GM19324 (cell line): ENCODE data around the gene VPS50.
"Not testable (repeated sequence)": the region's sequence is repeated elsewhere in the genome, so short reads cannot be mapped to it uniquely, and the experiment has no call there.

Experiments
- ATAC-seq: cut with Tn5 transposase; IDR thresholded peaks from one replicate; pipeline ENCODE4 v1.9.1; 2021; ENCODE audit warnings: mild to moderate bottlenecking, moderate library complexity; ENCODE audit not compliant: unreplicated experiment, low FRiP score

VPS50 gene

GRCh38 chr7:93238748-93239147, 6.6 kb downstream of the VPS50 start:
- no peak for ATAC-seq

GRCh38 chr7:93239824-93240223, 7.7 kb downstream of the VPS50 start:
- no peak for ATAC-seq

DNA sequence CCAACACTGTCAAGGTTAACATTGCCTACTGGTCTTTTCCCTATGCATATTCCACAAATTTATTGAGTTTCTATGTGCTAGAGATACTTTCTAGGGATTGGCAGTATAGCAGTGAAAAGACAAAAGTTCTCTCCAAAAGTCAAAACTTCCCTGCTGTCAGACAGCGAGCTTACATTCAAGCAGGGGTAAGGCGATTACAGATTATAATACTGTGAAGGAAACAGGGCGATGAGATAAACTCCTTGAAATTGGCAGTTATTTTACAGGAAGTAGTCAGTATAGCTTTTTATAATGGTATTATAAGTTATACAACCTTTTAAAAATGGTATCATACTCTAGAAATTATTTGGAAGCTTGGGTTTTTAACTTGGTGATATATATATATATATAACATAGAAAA, 9.9 kb downstream of the VPS50 start:
- ATAC-seq = no peak

DNA sequence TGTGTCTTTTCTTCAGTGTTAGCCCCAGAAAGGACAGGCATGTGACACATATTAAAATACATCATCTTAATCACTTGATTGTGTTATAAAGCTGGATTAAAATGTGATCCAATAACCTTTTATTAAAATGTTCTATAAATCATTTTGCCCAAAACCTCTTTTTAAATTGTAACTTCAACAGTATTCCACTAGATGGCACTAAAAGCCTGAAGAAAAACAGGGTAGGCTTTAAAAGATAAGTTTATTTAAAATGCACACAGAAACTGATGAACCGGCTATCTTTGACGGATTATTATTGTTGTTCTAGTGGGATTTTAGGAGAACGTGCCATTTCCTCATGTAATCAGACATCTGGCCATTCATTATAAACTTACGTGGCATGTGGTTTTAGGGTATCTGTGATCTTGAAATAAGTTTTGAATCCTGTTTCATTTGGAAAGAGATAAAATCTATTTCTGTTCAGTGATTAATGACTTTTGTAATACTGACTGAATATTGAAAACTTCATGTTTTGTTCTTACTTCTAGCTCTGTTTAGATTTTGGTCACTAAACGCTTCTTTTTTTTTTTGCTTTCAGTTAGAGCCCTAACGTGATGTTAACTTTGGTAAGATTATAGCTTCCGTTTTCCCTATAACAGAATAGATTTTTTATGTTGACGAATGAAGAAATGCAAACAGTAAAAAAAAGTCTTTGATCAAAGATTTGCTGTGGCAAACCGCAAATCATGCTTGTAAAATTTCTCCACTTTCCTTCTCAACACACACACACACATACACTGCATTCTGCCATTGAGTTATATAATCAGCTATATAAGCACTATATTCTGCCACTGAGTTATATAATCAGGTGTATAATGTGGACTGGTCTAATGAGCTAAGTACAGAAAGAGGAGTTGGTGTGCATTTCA, 13.6 kb downstream of the VPS50 start:
- no peak for ATAC-seq

DNA sequence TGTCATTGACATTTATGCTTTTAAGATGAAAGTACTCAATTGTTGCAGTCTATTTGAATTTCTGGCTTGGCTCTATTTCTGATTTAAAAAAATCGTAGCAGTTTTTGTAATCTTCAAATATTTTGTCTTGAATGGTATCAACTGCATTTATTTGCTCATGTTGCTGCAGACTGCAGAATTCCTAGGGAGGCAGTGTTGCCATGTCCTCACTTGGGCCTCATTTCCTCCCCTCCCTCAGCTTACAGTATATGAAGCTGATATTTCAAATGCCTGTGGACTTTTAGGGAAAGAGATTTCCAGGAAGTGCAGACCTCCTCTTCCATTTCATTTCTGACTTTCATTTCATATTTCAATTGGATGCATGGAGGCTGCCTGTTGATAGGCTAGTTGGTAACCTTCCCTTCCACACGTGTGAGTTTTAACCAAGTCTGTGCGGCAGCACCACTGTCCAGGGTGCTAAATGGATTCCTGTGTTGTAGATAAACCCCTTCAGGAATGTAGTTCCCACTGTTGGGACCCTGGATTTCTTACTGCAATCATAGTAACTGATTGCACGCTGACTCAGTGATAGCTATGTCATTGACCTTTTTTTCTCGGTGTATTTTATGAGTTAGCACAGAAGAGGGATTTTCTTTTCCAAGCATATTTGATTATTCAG, 17.5 kb downstream of the VPS50 start:
- ATAC-seq = no peak

GRCh38 chr7:93258661-93259060, 26.5 kb downstream of the VPS50 start:
- ATAC-seq = no peak

- no peak for ATAC-seq
Measured at GRCh38 chr7:93262535-93262934, 30.4 kb downstream of the VPS50 start.

- no peak for ATAC-seq
Measured at GRCh38 chr7:93265220-93265619, 33.1 kb downstream of the VPS50 start.

DNA sequence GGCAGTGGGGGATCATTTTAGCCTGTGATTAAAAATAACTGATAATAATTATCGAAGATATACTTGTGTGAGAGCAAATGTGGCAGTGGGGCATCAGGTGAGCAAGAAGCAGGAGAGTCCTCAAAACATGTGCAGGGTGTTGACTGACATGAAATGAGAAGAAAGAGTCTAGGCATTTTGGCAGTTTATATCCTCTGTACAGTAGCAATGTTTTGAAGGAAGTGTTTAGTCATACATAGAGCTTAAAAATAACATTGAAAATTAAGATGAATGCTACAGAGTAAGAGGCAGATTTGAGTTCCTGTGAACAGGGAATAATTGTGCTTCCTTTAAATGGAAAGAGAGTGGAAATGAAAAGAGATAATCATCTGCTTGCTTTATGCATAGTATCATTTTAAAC, 47.4 kb downstream of the VPS50 start:
- no peak for ATAC-seq

DNA sequence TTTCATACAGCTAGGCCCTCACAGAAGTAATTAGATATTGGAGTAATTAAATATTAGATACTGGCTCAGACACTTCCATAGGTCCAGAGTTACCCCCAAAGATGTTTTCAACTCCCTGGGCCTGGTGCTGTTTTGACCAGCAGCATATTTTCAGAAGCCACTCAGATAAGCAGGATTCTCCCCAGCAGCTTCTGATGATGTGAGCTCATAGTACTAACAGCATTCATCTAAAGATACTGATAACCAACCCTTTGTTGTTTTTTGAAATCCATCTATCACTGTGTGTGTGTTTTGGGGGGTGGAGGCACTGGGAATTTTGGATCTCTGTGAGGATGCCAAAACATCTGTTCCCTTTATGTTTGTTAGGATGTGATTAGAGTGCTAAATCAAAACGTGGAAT, 52.7 kb downstream of the VPS50 start:
- ATAC-seq = no peak

DNA sequence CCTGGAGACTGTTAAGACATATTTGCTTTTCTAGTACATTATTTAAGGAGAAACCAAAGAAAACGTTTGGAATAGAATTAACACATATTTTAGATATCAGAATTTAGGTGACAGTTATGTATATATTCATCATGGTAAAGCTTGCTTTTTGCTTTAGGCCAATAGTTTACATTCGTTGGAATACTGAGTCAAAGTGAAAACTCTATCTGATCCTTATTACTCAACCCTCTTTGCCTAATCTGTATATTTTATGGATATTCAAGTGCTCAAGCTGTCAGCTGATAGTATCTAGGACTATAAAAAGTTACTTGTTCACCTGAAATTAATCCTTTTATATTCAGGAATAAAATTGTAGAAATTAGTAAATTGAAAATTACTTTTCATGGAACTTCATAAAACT, 61.1 kb downstream of the VPS50 start:
- no peak for ATAC-seq

- ATAC-seq = no peak
Measured at GRCh38 chr7:93298206-93298605, 66.0 kb downstream of the VPS50 start.

- ATAC-seq = no peak
Measured at GRCh38 chr7:93298671-93299070, 66.5 kb downstream of the VPS50 start.

DNA sequence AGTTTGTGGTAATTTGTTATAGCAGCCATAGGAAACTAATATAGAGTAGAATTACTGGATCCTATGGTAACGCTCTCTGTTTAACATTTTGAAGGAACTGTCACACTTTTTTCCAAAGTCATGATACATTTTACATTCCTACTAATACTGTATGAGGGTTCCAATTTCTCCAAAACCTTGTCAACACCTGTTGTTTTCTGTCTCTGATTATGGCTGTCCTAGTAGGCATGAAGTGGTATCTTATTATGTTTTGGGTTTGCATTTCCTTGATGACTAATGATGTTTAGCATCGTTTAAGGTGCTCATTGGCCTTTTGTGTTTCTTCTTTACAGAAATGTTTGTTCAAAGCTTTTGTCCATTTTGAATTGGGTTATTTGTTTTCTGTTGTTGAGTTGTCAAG, 69.6 kb downstream of the VPS50 start:
- no peak for ATAC-seq

DNA sequence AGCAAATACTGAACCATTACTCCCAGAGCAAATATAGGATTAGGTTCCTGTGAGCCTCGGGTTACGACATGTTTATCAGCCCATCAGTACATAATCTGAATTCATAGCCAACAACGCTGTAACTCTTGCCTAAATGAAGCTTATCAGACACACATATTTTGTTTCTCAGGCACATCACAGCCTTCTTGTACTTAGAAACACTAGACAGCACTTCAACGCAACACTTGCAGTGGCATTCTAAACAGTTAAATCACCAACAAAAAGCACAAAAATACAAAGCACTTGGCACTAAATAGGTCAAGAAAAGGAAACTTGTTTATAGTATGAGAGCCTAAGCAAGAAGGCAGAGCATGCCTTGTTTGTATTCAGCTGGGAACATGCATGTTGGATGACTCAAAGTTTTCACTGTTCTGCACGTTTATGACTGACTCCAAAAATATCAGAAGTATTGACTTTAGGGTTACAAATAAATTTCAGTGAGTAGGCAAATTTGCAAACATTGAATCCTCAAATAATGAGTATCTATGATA, 75.0 kb downstream of the VPS50 start:
- ATAC-seq = no peak

GRCh38 chr7:93307943-93308342, 75.8 kb downstream of the VPS50 start:
- no peak for ATAC-seq

DNA sequence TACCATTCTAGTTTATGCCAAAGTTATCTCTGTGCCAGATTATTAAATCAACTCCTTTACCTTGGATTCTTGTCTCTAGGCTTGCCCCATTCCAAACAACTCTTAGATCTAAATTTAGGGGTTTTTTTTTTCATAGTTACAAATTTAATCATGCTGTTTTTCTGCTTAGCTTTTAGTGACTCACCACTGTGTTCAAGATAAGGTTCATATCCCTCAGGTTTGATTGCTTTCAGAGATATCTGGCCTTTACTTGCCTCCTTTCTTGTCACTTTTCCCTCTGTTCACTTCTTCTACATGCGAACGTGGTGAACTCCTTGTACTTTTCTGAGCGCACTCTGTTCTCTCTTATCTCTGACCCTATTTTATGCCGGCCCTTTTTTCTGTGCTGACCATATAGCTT, 78.2 kb downstream of the VPS50 start:
- no peak for ATAC-seq

- no peak for ATAC-seq
Measured at GRCh38 chr7:93314449-93314848, 82.3 kb downstream of the VPS50 start.

DNA sequence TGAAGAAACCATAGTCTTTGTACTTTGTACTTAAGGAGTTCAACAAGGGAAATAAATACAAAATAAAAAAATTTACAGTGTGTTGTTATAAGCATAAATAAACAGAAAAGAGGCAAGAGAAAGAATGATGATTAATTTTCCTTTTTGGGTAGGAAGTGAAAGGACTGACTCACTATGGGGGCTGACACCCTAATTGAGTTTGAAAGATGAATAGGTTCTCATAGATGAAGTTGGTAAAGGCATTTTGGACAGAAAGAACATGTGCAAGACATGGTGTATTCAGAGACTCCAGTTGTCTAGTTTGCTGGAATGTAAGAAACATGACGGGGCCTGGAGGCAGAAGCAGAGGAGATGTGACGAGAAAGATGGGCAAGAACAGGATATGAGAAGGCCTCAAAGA, 83.7 kb downstream of the VPS50 start:
- ATAC-seq = no peak

DNA sequence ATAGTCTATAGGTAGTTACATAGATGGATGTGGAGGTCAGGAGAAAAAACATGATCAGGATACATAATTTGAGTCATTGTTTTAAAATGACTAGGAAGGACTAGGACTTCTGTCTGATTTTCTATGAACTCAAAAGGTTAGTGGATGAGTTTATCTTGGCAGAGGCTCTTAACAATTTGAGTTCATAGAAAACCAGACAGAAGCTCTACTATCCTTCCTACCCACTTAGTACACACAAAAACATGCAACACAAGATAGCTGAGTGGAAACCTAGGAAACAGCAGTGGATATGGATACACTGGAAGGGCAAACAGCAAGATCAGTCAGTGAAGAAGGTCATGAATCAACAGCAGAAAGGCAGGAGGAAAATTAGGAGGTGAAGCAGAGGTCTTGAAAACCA, 84.6 kb downstream of the VPS50 start:
- no peak for ATAC-seq

- ATAC-seq = no peak
Measured at GRCh38 chr7:93320887-93321286, 88.7 kb downstream of the VPS50 start.

DNA sequence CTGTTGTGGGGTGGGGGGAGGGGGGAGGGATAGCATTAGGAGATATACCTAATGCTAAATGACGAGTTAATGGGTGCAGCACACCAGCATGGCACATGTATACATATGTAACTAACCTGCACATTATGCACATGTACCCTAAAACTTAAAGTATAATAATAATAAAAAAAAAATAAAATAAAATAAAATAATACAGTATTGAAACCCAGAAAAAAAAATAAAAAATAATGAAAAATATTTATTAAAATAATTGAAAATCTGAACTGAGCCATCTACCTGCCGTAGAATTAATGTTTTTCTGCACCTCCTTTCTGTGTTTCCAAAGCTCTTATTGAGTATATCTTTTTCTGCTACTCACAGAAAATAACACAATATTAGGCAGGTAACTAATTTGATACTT, 94.1 kb downstream of the VPS50 start:
- not testable (repeated sequence) for ATAC-seq
